Upper lobe of left lung (tissue), 4 donors: ENCODE data around the gene ADD1.

Experiments
- EP300 ChIP-seq, 4 donors: sonication (generic); formaldehyde crosslinking; IDR thresholded peaks; one replicate each; pipeline ENCODE4 v1.5.1; 2017; ENCODE audit warnings: antibody characterized with exemption in 4 of 4, control low read depth in 2 of 4
- POLR2A ChIP-seq, 4 donors: fragments of 450-650 bp; IDR thresholded peaks; one replicate each; pipeline ENCODE4 v1.5.1; 2016 to 2017; ENCODE audit warnings: antibody characterized with exemption in 4 of 4, mild to moderate bottlenecking in 2 of 4
- POLR2AphosphoS5 ChIP-seq, 2 donors: sonication (generic); formaldehyde crosslinking; IDR thresholded peaks; one replicate each; pipeline ENCODE4 v1.5.1; 2017; ENCODE audit warnings: antibody characterized with exemption in 2 of 2
- TF ChIP-seq, protein P1 (sequence below), 6 experiments: fragments of 450-650 bp in 4 of 6; fragments of 200-600 bp in 2 of 6; sonication (generic) in 2 of 6; IDR thresholded peaks; one replicate each; pipeline ENCODE4 v1.5.1; 2016 to 2019; ENCODE audit warnings: antibody characterized with exemption in 6 of 6

DNA sequence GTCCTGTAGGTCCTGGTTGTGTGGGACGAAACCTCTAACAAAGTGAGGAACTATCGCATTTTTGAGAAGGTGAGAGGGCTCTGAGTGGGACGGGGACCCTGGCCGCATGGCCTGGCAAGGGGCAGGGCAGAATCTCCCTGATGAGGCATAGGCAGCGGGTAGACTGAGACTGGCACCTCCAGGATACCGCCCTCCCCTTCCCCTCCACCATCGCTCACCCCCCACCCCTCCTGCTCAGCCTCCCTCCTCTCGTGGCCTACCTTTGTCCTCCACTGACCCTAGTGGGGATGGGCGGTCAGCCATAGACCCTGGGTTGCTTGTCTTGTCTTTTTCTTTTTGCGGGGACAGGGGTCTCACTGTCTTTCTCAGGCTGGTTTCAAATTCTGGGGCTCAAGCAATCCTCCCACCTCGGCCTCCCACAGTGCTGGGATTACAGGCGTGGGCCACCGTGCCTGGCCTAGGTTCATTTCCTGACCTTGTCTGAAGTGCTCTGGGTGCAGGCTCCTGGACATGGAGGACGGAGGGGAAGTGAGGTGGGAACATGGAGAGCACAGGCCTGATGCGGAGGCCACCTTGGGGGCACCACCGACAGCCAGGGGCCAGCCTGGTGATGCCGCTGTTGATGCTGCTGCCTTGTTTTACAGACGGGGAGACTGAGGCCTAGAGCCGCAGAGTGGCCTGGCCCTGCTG, 10.5 kb upstream of the ADD1 start:
- TF ChIP-seq, protein P1, sequence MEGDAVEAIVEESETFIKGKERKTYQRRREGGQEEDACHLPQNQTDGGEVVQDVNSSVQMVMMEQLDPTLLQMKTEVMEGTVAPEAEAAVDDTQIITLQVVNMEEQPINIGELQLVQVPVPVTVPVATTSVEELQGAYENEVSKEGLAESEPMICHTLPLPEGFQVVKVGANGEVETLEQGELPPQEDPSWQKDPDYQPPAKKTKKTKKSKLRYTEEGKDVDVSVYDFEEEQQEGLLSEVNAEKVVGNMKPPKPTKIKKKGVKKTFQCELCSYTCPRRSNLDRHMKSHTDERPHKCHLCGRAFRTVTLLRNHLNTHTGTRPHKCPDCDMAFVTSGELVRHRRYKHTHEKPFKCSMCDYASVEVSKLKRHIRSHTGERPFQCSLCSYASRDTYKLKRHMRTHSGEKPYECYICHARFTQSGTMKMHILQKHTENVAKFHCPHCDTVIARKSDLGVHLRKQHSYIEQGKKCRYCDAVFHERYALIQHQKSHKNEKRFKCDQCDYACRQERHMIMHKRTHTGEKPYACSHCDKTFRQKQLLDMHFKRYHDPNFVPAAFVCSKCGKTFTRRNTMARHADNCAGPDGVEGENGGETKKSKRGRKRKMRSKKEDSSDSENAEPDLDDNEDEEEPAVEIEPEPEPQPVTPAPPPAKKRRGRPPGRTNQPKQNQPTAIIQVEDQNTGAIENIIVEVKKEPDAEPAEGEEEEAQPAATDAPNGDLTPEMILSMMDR (IDR thresholded peaks at IDR 0.05) = no peak
- TF ChIP-seq POLR2A (IDR thresholded peaks at IDR 0.05) (no peak), POLR2AphosphoS5 (IDR thresholded peaks at IDR 0.05) (no peak), EP300 (IDR thresholded peaks at IDR 0.05) (no peak)
